HG02981 (cell line): ENCODE data around the gene WNT3.
"Not testable (repeated sequence)": the region's sequence is repeated elsewhere in the genome, so short reads cannot be mapped to it uniquely, and the experiment has no call there.

Experiments
- ATAC-seq: cut with Tn5 transposase; IDR thresholded peaks from one replicate; pipeline ENCODE4 v1.9.1; 2021; ENCODE audit warnings: mild to moderate bottlenecking, moderate library complexity; ENCODE audit not compliant: unreplicated experiment

Gene WNT3

GRCh38 chr17:46818316-46818928 is at the start of gene WNT3:
Gene WNT3, minus strand, starts transcription at chr17:46818692. Its CDS starts 95 bp downstream, at chr17:46818597.
- no peak for ATAC-seq

- no peak for ATAC-seq
Observed at GRCh38 chr17:46866747-46867146, 48.3 kb upstream of the WNT3 start.

GRCh38 chr17:46866325-46866724 is 47.8 kb upstream of the WNT3 start:
- ATAC-seq = no peak

- ATAC-seq = no peak
Observed at GRCh38 chr17:46865100-46865499, 46.6 kb upstream of the WNT3 start.

GRCh38 chr17:46863383-46864121 is 45.1 kb upstream of the WNT3 start:
- ATAC-seq = no peak

- ATAC-seq = no peak
Observed at GRCh38 chr17:46862949-46863348, 44.5 kb upstream of the WNT3 start.

GRCh38 chr17:46859996-46860395 is 41.5 kb upstream of the WNT3 start:
- ATAC-seq = no peak

GRCh38 chr17:46857600-46857999 is 39.1 kb upstream of the WNT3 start:
- no peak for ATAC-seq

- ATAC-seq = no peak
Observed at GRCh38 chr17:46854948-46855347, 36.5 kb upstream of the WNT3 start.

GRCh38 chr17:46854515-46854914 is 36.0 kb upstream of the WNT3 start:
- no peak for ATAC-seq

- ATAC-seq = no peak
Observed at GRCh38 chr17:46853896-46854444, 35.5 kb upstream of the WNT3 start.

- ATAC-seq = no peak
Observed at GRCh38 chr17:46851029-46851741, 32.7 kb upstream of the WNT3 start, which contains the start of gene WNT9B. Gene WNT9B, plus strand, starts transcription at chr17:46851583. Its CDS starts 56 bp downstream, at chr17:46851639.

GRCh38 chr17:46850688-46851028 is 32.2 kb upstream of the WNT3 start:
- no peak for ATAC-seq

GRCh38 chr17:46848534-46848933 is 30.0 kb upstream of the WNT3 start:
- no peak for ATAC-seq

- ATAC-seq = no peak
Observed at GRCh38 chr17:46847204-46848191, 29.0 kb upstream of the WNT3 start.

GRCh38 chr17:46842835-46843234 is 24.3 kb upstream of the WNT3 start:
- no peak for ATAC-seq

- no peak for ATAC-seq
Observed at GRCh38 chr17:46841561-46842379, 23.3 kb upstream of the WNT3 start.

GRCh38 chr17:46840596-46840995 is 22.1 kb upstream of the WNT3 start:
- not testable (repeated sequence) for ATAC-seq

GRCh38 chr17:46839211-46839610 is 20.7 kb upstream of the WNT3 start:
- no peak for ATAC-seq

- ATAC-seq = no peak
Observed at GRCh38 chr17:46837521-46837920, 19.0 kb upstream of the WNT3 start.
